ENCODE results near the gene MED12L.

Gene MED12L

DNA sequence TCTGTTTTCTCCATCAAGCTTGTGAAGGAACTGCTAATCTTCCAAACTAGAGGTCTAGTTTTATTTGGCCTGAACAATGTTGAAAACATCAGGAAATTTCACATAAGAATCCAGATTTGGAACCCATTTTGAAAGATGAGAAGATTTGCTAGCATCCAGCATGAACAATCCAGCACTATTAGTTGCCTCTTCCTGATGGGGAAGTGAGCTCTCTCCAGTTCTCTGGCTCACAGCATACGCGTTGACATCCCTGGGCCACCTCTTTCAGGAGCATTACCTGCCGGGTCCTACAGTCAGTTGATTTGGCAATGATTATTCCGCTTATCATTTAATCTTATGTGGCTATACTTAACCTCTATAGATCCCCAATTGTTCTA, 220.3 kb downstream of the MED12L start:
- no peak for DNase-seq (ENCODE audit: low read depth)
- TF ChIP-seq CTCF (IDR thresholded peaks at IDR 0.05; ENCODE audit: control insufficient read depth, extremely low read depth, insufficient read depth) = no peak
- H3K4me3 ChIP-seq (ENCODE audit: low read depth, low read length) = no peak overlapping the region

DNA sequence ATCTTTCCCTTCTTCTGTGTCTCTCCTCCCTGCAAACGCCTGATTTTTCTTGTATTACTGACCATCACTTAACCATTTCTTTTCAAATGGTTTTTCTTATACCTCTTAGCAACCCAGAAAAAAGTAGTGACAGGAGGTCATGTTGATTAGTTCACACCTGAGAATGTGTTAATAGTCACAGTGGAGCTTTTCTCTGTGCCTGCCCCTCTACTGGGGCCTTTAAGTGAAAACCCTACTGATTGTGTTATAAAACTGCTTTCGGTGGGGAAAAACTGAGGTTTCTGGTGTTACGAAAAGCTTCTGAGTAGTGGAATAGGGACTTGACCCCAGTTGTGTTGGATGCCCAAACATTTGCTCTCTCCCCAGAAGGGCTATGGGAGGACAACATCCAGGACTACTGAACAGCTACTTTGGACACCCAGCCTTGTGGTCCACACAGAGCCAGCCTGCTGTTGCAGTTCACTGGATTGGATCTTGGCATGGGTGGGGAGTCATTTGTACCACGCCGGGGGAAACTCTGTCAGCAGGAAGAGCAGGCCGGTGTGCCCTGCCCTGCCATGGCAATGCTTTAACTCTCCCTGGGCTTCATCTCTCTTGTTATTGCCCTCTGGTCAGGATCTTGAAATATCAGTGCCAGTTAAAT, 220.8 kb downstream of the MED12L start:
- TF ChIP-seq CTCF (IDR thresholded peaks at IDR 0.05; ENCODE audit: control insufficient read depth, extremely low read depth, insufficient read depth) = no peak
- no peak for DNase-seq (ENCODE audit: low read depth)
- no peak overlapping the region for H3K4me3 ChIP-seq (ENCODE audit: low read depth, low read length)

- H3K4me3 ChIP-seq (ENCODE audit: low read depth, low read length) = no peak overlapping the region
- no peak for DNase-seq (ENCODE audit: low read depth)
- no peak for TF ChIP-seq CTCF (IDR thresholded peaks at IDR 0.05; ENCODE audit: control insufficient read depth, extremely low read depth, insufficient read depth)
These were observed 221.7 kb downstream of the MED12L start for GRCh38 chr3:151307131-151307530.

DNA sequence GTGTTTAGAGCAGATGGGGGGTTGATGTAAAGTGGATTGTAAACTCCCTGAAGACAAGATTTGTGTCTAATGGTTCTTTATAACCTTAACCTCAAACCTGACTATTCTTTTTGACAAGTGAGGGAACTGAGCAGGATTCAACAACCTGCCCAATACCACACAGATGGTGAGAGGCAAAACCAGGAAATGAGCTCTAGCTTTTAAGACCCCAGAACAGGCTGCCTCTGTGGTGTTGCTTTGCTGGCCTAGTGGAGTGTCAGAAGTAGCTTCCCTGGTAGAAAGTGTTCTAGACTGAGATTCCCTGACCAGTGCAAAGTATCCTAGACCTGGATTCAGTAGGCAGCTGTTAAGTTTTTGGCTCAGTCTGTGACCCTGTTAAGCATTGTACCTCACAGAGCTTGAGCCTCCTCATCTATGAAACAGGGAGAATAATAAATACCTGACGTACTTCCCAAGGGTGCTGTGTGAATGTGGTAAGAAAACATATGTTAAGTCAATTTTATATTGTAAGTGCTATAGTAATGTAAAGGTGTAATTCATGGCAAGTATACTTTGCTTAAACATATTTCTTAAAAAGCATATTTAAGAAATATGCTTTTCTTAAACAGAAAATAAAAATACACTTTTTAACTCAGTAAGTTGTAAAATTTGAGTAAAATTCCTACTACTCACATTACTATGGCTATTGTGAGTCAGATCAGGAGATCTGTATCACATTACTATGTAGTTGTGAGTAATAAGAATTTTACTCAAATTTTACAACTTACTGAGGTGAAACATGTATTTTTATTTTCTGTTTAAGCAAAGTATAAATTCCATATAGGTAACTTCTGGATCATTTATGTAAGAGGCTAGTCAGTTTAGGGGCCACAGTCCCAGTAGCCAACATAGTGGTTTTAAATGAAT, 222.4 kb downstream of the MED12L start:
- no peak overlapping the region for H3K4me3 ChIP-seq (ENCODE audit: low read depth, low read length)
- TF ChIP-seq CTCF (IDR thresholded peaks at IDR 0.05; ENCODE audit: control insufficient read depth, extremely low read depth, insufficient read depth) = no peak
- DNase-seq (ENCODE audit: low read depth) = no peak

- H3K4me3 ChIP-seq (ENCODE audit: low read depth, low read length) = no peak overlapping the region
- DNase-seq (ENCODE audit: low read depth) = no peak
- no peak for TF ChIP-seq CTCF (IDR thresholded peaks at IDR 0.05; ENCODE audit: control insufficient read depth, extremely low read depth, insufficient read depth)
These were observed 224.1 kb downstream of the MED12L start for GRCh38 chr3:151309566-151309965.

DNA sequence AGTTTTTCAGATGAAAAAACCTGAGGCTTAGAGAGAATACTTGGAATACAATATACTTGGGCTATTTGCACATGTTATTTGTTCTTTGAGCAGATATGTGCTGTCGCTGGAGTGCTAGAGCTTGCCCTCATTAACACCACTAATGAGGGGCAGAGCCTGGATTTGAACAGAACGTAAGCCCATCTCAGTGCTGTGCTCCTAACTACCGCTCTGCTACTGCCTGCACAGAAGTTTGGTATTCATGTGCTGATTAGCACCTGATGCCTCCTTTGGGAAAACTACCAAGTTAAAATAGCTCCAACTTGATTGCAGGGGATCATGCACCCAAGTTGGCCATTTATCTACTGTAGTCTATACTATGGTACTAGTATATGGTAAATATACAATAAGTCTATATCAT, 227.5 kb downstream of the MED12L start:
- TF ChIP-seq CTCF (IDR thresholded peaks at IDR 0.05; ENCODE audit: control insufficient read depth, extremely low read depth, insufficient read depth) = no peak
- DNase-seq (ENCODE audit: low read depth) = no peak
- no peak overlapping the region for H3K4me3 ChIP-seq (ENCODE audit: low read depth, low read length)

All from LNCaP clone FGC (cell line).